ENCODE measurements around the gene SDC3.

The SDC3 gene

GRCh38 chr1:30881319-30882181 is 27.0 kb downstream of the SDC3 start:
- in situ Hi-C loops (cut with HindIII; ENCODE audit: low sequenced_read_pairs), result no loop called here
- DNase-seq (ENCODE audit: low read depth), result no peak
- no peak overlapping the region for H3K4me3 ChIP-seq (ENCODE audit: low read depth, low read length)
- TF ChIP-seq CTCF (IDR thresholded peaks at IDR 0.05; ENCODE audit: low read depth, low read length, missing control alignments), result no peak

GRCh38 chr1:30880678-30881318 is 27.8 kb downstream of the SDC3 start:
- H3K4me3 ChIP-seq (ENCODE audit: low read depth, low read length), result no peak overlapping the region
- TF ChIP-seq CTCF (IDR thresholded peaks at IDR 0.05; ENCODE audit: low read depth, low read length, missing control alignments), result no peak
- DNase-seq (ENCODE audit: low read depth), result no peak
- in situ Hi-C loops (cut with HindIII; ENCODE audit: low sequenced_read_pairs), result no loop called here

GRCh38 chr1:30879940-30880677 is 28.4 kb downstream of the SDC3 start:
- H3K4me3 ChIP-seq (ENCODE audit: low read depth, low read length), result no peak overlapping the region
- in situ Hi-C loops (cut with HindIII; ENCODE audit: low sequenced_read_pairs), result no loop called here
- TF ChIP-seq CTCF (IDR thresholded peaks at IDR 0.05; ENCODE audit: low read depth, low read length, missing control alignments), result no peak
- DNase-seq (ENCODE audit: low read depth), result no peak

GRCh38 chr1:30879126-30879786 is 29.3 kb downstream of the SDC3 start:
- in situ Hi-C loops (cut with HindIII; ENCODE audit: low sequenced_read_pairs), result no loop called here
- no peak overlapping the region for H3K4me3 ChIP-seq (ENCODE audit: low read depth, low read length)
- no peak for TF ChIP-seq CTCF (IDR thresholded peaks at IDR 0.05; ENCODE audit: low read depth, low read length, missing control alignments)
- DNase-seq (ENCODE audit: low read depth), result no peak

GRCh38 chr1:30878559-30878958 is 30.0 kb downstream of the SDC3 start:
- no peak overlapping the region for H3K4me3 ChIP-seq (ENCODE audit: low read depth, low read length)
- no peak for DNase-seq (ENCODE audit: low read depth)
- no peak for TF ChIP-seq CTCF (IDR thresholded peaks at IDR 0.05; ENCODE audit: low read depth, low read length, missing control alignments)

GRCh38 chr1:30878016-30878415 is 30.5 kb downstream of the SDC3 start:
- TF ChIP-seq CTCF (IDR thresholded peaks at IDR 0.05; ENCODE audit: low read depth, low read length, missing control alignments), result no peak
- in situ Hi-C loops (cut with HindIII; ENCODE audit: low sequenced_read_pairs), result no loop called here
- H3K4me3 ChIP-seq (ENCODE audit: low read depth, low read length), result no peak overlapping the region
- DNase-seq (ENCODE audit: low read depth), result no peak

More at GRCh38 chr1:30878559-30878958, 30.0 kb downstream of the SDC3 start:
- in situ Hi-C loops (cut with HindIII; ENCODE audit: low sequenced_read_pairs), result no loop called here
